NCI-H1436 treated with DMSO at 0.1 percent for 48 hours (cell line): ENCODE results near the gene TRAF4.
"Not testable (repeated sequence)": the region's sequence is repeated elsewhere in the genome, so short reads cannot be mapped to it uniquely, and the experiment has no call there.

ENCODE experiments used
- DNase-seq: peaks from one replicate; lab custom pipeline; 2025; lab: John Stamatoyannopoulos, UW

Gene TRAF4

GRCh38 chr17:28733346-28733745 is 10.5 kb upstream of the TRAF4 start:
- no peak for DNase-seq

GRCh38 chr17:28734712-28735241 is 9.0 kb upstream of the TRAF4 start:
- no peak for DNase-seq

- DNase-seq, result no peak
These were observed 8.5 kb upstream of the TRAF4 start for GRCh38 chr17:28735242-28735722.

GRCh38 chr17:28735913-28736769 is 7.7 kb upstream of the TRAF4 start:
- DNase-seq, result not testable (repeated sequence)

- DNase-seq, result no peak
These were observed 6.5 kb upstream of the TRAF4 start for GRCh38 chr17:28737316-28737715.

- no peak for DNase-seq
These were observed 5.8 kb upstream of the TRAF4 start for GRCh38 chr17:28737770-28738679.

GRCh38 chr17:28738680-28739384 is 5.0 kb upstream of the TRAF4 start:
- DNase-seq, result no peak

- no peak for DNase-seq
These were observed 3.1 kb upstream of the TRAF4 start for GRCh38 chr17:28740406-28741357.

- DNase-seq, result no peak
These were observed 2.2 kb upstream of the TRAF4 start for GRCh38 chr17:28741358-28742349.

GRCh38 chr17:28744104-28744971 is 527 bp downstream of the TRAF4 start:
- no peak for DNase-seq

- DNase-seq, result no peak
These were observed 1.4 kb downstream of the TRAF4 start for GRCh38 chr17:28744972-28745785.

GRCh38 chr17:28745786-28746411 is 2.1 kb downstream of the TRAF4 start:
- DNase-seq, result no peak

- no peak for DNase-seq
These were observed 2.8 kb downstream of the TRAF4 start for GRCh38 chr17:28746611-28747050.

GRCh38 chr17:28747051-28747691 is 3.4 kb downstream of the TRAF4 start:
- DNase-seq, result no peak

- no peak for DNase-seq
These were observed 4.3 kb downstream of the TRAF4 start for GRCh38 chr17:28747801-28748750.
